GM21367 (cell line): ENCODE results near the gene RPLP1.

Experiments used
- ATAC-seq: cut with Tn5 transposase; IDR thresholded peaks from one replicate; pipeline ENCODE4 v1.9.1; 2021; ENCODE audit not compliant: unreplicated experiment

Gene RPLP1

GRCh38 chr15:69468241-69469121 is 15.9 kb downstream of the RPLP1 start:
- ATAC-seq: no peak

DNA sequence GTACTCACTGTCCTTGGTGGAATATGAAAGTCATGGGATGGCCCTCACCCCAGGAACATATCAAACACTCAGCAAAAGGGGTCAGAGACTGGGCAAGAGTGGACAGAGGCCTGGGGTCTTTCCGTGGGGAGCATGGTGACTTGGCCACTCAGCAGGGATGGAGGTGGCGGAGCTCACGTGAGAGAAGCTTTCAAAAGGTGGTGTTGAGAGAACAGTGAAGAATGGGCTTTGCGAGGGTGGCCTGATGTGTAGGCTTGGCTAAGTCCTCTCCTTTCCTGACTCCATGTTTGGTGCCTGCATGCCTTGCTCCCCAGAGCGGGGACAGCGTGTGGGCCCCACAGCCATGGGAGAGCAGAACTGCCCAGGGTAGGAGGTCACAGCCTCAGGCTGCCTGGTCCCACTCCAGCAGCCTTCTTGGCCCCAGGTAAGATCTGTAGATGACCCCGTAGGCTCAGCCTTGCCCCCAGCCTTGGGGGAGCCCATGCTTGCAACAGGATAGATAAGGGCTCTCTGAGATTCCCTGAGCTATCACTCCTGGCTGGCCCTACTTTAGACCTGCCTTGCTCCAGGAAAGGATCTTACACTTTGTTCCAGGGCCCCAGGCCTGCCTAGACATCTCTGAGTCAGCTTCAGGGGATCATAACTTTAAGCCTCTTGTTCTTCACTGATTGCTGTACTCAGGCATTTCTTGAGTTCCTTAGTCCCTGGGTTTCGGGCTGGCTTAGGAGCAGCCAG is 17.0 kb downstream of the RPLP1 start:
- ATAC-seq: no peak

DNA sequence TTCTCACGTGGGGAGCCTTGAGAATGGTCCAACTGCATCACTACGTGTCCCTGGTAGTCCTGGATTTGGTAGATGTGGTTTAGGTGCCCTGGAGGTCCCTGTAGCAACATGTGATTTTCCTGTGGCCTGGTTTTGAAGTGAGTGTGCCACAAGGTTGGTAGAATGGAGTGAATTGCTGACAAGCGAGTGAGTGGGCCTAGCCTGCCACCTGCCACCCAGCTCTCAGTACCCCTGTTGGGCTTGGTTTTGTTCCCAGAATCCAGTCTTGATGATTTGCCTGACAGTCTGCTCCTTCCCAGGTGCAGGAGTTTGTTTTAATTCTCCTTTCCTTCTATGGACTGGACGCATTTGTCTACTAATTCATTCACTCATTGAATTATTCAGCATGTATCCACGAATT is 19.4 kb downstream of the RPLP1 start:
- no peak for ATAC-seq

DNA sequence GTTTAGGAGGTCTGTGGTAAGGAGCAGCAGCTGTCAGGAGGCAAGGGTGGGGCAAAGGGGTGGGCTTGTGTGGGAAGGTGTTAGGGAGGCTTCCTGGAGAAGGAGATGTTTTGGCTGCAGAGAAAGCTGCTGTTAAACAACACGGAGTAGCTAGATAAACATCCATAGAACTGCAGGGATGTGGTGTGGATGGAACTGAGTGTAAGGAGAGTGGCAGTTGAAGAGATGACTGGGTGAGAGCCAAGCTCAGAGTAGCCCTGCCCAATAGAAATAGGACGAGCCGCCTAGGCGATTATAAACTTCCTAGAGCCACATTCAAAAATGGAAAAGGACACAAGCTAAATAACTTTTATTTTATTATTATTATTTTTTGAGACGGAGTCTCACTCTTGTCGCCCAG is 19.9 kb downstream of the RPLP1 start:
- no peak for ATAC-seq

DNA sequence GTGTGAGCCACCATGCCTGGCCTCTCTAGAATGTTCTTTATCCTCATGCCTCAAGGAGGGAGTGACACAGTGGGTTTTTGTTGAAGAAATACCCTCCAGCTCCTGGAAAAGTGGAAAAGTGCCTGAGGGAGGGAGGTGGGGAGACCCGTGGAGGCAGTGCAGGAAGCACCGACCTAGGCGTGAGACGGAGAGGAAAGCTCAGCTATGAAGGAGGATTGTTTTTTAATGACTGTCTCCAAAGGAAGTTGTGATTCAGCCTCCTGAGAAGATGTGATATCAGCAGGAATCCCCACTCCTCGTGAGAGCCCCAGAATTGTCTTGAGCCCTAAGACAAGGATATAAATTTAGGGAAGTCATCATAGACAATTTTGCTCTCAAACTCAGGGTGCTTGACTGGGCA is 21.7 kb downstream of the RPLP1 start:
- ATAC-seq: no peak

GRCh38 chr15:69474846-69475455 is 22.3 kb downstream of the RPLP1 start:
- ATAC-seq: no peak

DNA sequence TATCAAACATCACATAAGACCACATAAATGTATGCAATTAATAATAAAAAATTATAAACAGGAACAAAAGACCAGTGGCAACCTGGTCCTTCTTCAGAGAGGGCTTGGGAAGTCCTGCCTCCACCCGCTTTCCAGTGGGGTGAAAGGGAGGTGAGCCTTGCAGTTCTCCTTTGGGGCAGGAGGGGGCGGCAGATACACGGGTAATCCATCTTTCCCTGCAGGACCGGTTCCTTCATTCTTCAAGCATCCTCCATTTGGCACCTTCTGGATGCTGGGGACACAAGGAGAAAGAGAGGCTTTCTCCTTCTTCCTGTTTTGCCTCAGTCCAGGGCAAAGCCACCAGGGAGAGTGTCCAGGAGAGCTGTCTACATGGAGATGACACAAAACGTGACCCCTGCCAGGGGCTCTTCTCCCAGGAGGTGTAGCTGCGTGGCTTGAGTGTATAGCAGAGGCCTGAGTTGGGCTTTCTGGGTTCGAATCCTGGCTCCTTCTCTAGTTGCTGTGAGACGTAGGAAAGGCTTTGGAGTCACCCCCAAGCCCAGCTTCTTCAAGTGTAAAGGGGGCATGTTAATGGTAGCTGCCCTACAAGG is 23.2 kb downstream of the RPLP1 start:
- ATAC-seq: no peak

GRCh38 chr15:69476704-69477473 is 24.3 kb downstream of the RPLP1 start:
- ATAC-seq: no peak

DNA sequence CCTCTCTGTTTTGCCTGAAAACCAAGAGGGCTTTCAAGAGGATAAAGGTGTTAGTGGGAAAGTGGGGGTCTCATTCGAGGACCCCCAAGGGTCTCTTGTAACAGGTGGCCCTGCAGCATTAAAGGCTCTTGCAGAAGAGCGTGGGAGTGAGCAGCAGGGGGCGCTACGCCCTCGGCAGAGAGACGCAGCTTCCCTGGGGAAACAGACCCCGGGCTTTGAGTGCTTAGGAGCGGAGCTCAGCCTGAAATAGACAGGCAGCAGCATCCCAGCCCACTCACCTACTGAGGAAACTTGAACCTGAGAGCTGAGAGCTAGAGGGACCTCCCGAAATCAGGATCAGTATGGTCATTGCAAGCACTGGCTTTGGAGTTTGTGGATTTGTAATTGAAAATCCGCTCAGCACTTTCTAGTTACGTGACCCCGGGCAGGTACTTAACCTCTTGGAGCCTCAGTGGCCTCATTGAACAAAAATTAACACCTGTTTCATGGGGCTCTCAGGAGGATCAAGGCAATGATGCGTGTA is 25.7 kb downstream of the RPLP1 start:
- no peak for ATAC-seq

DNA sequence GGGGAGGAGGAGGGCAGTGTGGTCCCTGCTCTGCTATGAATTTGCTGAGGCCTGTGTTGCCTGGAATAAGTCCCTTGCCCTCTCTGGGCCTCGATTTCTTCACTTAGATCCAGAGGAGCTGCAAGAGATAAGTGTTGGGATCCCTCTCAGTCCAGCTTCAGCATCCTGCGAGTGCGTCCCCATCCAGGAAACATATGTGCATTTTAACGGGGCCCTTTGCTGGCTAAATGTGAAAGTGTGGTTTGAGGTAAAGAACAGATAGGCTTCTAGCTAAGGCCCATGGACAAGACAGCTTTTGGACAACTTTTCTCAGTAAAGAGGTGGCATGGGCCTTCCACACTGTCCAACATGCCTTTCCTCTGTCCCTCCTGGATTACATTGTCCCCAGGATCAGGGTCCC is 26.5 kb downstream of the RPLP1 start:
- ATAC-seq: no peak

- no peak for ATAC-seq
Measured at GRCh38 chr15:69479971-69480370, 27.4 kb downstream of the RPLP1 start.

DNA sequence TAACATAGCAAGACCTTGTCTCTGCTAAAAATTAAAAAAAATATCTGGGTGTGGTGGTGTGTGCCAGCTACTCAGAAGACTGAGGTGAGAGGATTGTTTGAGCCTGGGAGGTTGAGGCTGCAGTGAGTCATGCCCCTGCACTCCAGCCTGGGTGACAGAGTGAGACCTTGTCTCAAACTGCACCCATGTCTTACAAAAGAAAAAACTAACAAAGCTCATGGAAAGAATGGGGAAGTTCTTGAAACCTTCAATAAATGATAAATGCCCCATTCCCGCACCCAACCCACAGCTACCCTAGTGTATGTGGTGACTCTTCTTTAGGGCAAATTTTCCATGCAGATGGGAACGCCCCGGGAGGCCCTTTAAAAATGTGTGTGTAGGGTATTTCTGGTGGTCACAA is 28.3 kb downstream of the RPLP1 start:
- ATAC-seq: no peak

DNA sequence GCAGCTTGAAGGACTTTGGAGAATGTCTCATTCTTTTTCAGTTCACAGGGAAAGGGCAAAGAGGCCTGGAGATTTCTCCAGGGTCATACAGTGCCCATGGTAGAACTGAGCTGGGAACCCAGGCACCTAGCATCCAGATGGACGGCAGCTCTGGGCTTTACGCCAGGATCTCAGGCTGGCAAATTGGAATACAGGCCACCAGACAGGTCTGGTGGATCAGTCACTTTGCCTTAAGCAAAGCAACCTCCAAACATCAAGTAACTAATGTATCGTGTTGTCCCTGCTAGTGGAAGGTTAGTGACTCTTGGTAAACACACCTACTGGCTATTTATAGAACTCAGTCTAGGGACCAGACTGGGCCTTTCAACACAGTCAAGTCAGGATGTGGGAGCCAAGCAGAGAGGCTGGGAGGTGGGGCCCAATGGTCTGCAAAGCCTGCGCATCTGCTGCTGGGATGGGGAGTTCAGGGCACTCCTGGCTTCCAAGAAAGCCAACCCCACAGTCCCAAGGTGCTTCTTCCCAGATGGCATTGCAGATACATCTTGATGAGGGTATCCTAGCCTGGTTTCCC is 30.2 kb downstream of the RPLP1 start:
- ATAC-seq: no peak

- no peak for ATAC-seq
Measured at GRCh38 chr15:69484837-69485236, 32.2 kb downstream of the RPLP1 start.

DNA sequence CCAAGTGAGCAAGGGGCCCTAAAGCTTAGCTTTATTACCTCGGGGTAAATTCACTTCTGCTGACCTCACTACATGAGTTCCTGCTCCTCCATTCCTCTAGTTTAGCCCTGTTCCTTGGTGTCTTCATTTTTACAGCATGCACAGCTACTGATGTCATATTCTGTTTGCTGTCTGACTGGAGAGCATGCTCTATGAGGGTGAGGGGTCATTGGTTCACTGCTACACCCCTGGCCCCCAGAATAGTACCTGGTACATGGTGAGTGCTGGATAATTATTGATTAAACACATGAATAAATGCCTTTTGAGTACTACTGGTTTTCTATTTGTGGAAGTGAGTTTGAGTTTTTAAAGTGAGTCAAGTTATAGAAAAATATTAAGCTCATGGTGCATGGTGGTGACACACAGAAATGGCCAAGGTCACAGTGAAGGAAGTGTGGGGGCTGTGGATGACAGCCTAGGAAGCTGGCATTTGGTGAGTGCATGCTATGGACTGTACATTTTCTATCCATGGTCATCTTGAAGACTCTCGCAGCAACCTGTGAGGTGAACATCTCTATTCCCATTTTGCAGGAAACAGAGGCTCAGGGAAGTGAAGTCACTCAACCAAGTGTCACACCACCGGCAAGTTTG is 34.0 kb downstream of the RPLP1 start:
- ATAC-seq: no peak

- no peak for ATAC-seq
Measured at GRCh38 chr15:69489073-69489571, 36.5 kb downstream of the RPLP1 start.

DNA sequence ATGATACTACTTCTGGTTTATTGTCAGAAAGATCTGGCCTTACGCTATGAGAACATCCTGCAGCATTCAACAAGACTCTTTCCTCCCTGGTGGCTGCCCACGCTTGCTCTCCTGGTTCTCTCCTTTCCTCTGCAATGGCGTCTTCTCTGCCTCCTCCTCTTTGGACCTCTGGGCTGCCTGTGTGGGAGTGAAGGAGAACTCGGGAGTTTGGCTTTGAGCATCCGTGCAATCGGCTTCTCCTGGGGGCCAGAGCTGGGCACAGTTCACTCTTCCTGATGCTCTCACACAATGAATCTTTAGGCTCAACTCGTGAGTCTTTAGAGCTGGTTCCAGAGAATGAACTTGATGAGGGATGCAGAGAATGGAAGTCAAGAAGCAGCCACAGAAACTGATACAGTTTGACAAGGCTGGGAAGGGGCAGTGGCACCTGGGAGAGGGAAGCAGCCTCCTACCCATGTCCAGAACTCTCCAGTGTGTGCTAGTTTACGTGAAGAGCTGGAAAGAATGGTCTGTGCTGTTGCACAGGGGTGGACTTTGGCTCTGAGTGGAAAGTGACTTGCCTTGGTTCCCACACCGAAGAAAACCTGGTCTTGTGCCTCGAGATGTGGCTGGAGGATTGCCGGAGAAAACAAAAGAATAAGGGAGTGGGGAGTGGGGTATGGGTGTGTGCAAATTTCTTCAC is 37.9 kb downstream of the RPLP1 start:
- ATAC-seq: no peak

DNA sequence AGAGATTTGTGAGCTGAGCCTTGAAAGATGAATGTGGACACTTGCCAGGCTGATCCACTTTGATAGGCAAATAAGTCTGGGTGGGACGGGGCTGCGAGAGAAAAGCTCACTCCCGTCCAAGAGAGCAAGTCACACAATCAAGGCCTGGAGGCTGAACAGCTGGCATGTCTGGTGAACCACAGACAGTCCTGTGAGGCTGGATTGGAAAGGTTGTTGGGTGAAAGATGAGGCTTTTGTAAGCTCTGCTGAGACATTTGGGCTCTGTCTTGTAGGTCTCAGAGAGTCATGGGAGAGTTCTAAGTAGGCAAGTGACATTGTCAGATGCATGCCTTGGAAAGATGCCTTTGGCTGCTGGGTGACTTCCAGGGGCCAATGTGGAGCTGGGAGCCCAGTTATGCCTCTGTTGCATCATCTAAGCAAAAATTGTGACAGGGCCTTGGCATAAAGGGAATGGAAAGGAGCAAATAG is 38.5 kb downstream of the RPLP1 start:
- ATAC-seq: no peak

DNA sequence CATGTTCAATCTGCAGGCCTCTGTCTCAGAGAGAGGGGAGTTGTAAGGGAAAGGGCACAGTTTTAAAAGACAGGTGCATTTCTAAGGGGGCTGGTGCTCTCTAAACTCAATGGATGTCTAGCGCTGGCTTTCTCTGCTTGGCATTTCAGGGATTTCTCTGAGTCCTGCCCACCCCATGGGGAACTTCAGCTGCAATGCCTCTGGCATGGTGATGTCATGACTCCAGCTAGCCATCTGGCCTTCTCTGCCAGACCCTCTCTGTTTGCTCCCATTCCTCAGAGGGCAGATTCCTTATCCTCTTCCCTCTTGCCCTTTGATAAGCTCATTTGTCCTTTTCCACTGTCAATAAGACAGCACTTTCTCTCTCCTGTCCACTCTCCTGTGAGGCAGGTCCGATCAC is 40.8 kb downstream of the RPLP1 start:
- no peak for ATAC-seq
